ENCODE results near the gene ABCA2.

Gene ABCA2

GRCh38 chr9:136979769-136980587 lies 48.1 kb downstream of the ABCA2 start:
- DNase-seq, result no peak

- no peak for DNase-seq
These were observed 49.0 kb downstream of the ABCA2 start for GRCh38 chr9:136978865-136979544.

- DNase-seq, result peak; percentile 56
These were observed 49.8 kb downstream of the ABCA2 start for GRCh38 chr9:136978073-136978864.

- no peak for DNase-seq
These were observed 50.4 kb downstream of the ABCA2 start for GRCh38 chr9:136977649-136978072.

GRCh38 chr9:136977223-136977622 lies 50.8 kb downstream of the ABCA2 start, which contains the start of gene PTGDS:
Gene PTGDS, plus strand, starts transcription at chr9:136977504. Its CDS starts 75 bp downstream, at chr9:136977579.
- DNase-seq, result no peak

GRCh38 chr9:136975644-136976043 lies 52.4 kb downstream of the ABCA2 start:
- no peak for DNase-seq

- peak; percentile 32 for DNase-seq
These were observed 53.1 kb downstream of the ABCA2 start for GRCh38 chr9:136974817-136975535.

- DNase-seq, result no peak
These were observed 54.1 kb downstream of the ABCA2 start for GRCh38 chr9:136973618-136974617.

- no peak for DNase-seq
These were observed 55.3 kb downstream of the ABCA2 start for GRCh38 chr9:136972743-136973142.

GRCh38 chr9:136972335-136972734 lies 55.7 kb downstream of the ABCA2 start:
- DNase-seq, result no peak

- no peak for DNase-seq
These were observed 56.3 kb downstream of the ABCA2 start for GRCh38 chr9:136971746-136972145.

- no peak for DNase-seq
These were observed 57.7 kb downstream of the ABCA2 start for GRCh38 chr9:136970361-136970760.

- no peak for DNase-seq
These were observed 58.3 kb downstream of the ABCA2 start for GRCh38 chr9:136969774-136970173.

- DNase-seq, result no peak
These were observed 58.9 kb downstream of the ABCA2 start for GRCh38 chr9:136969150-136969549.

- no peak for DNase-seq
These were observed 59.5 kb downstream of the ABCA2 start for GRCh38 chr9:136968333-136969127.

GRCh38 chr9:136965771-136966484 lies 62.1 kb downstream of the ABCA2 start:
- DNase-seq, result peak; percentile 24

GRCh38 chr9:136964833-136965422 lies 63.1 kb downstream of the ABCA2 start:
- no peak for DNase-seq

GRCh38 chr9:136964171-136964689 lies 63.8 kb downstream of the ABCA2 start:
- no peak for DNase-seq

- DNase-seq, result no peak
These were observed 64.3 kb downstream of the ABCA2 start for GRCh38 chr9:136963751-136964150.

Data from activated effector memory CD4-positive, alpha-beta T cell treated with Interleukin-2 at 50 U/mL for 16 hours (primary cell).